ENCODE measurements around the gene TBC1D22A. TPM values are rescaled to one million over a fixed set of nuclear protein-coding genes. Genes with fewer than 3 reads are reported as not detected.
A peak's percentile ranks its signal among the peaks of the same experiment; 100 is the strongest.

The TBC1D22A gene
- total RNA-seq, 4 donors from 2014 or later, result 31.2 to 111 (median 41.8) TPM

DNA sequence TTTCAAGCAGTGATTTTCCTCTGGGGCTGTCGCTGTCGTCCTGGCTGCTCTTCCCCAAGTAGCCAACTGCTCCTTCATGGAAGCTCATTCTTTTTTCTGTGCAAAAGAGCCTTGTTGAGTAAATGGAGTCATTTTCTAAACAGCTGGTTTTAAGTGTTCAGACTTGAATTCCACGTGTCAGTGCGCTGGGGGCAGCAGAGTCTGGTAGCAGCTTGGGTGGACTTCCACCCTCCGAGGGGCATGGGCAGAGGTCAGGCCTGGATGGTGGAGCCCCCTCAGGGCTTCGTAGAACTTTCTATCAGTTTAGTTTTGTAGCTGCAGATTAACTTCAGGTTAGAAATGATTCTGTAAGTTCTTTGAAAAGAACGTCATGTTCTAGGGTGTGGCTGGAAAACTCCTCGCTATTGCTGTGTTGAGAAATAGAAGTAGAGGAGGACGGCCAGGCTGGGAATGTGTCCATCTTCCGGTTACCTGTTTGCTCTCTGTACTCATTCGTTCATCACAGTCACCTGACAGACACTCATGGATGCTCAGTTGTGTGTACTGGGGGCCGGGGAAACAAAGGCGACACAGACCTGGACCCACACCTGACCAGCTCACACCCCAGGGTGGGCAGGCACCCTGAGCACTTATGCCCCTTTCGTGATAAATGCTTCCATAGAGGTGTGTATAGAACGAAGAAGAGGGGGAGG is 270.7 kb downstream of the TBC1D22A start:
- H3K36me3 ChIP-seq, result no peaks in the 10 kb centered on the region
- H3K27ac ChIP-seq, result peak overlapping the region; percentile 68 to 82 (median 80)
- peak; percentile 53 for DNase-seq
- in situ Hi-C loops (cut with MboI; ENCODE audit: low pct_ligation_motif_present in 1 of 4, low pct_unique_long_range_greater_than_20kb in 1 of 4, low sequenced_read_pairs in 3 of 4), result no loop called here
- TF ChIP-seq, protein P1, sequence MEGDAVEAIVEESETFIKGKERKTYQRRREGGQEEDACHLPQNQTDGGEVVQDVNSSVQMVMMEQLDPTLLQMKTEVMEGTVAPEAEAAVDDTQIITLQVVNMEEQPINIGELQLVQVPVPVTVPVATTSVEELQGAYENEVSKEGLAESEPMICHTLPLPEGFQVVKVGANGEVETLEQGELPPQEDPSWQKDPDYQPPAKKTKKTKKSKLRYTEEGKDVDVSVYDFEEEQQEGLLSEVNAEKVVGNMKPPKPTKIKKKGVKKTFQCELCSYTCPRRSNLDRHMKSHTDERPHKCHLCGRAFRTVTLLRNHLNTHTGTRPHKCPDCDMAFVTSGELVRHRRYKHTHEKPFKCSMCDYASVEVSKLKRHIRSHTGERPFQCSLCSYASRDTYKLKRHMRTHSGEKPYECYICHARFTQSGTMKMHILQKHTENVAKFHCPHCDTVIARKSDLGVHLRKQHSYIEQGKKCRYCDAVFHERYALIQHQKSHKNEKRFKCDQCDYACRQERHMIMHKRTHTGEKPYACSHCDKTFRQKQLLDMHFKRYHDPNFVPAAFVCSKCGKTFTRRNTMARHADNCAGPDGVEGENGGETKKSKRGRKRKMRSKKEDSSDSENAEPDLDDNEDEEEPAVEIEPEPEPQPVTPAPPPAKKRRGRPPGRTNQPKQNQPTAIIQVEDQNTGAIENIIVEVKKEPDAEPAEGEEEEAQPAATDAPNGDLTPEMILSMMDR (IDR thresholded peaks at IDR 0.05), result no peak
- no peak for TF ChIP-seq POLR2AphosphoS5 (IDR thresholded peaks at IDR 0.05)
- no peak for TF ChIP-seq POLR2A (IDR thresholded peaks at IDR 0.05)
- no peak for TF ChIP-seq EP300 (IDR thresholded peaks at IDR 0.05; ENCODE audit: low read depth)
- H3K9me3 ChIP-seq, result no peaks in the 10 kb centered on the region
- intact Hi-C loops (cut with DNase I; ENCODE audit: low total_unique reads), result no loop called here
- WGBS, 2 donors (ENCODE audit: low coverage in 1 of 2), result 48 to 65% methylated on average over 4 to 15 of the region's 15 CpGs
- H3K27me3 ChIP-seq, result no peaks in the 10 kb centered on the region
- H3K4me3 ChIP-seq, result no peak overlapping the region
- peaks cover 0 to 39% (median 26%) of the 10 kb centered on the region in 4 donors for H3K4me1 ChIP-seq

DNA sequence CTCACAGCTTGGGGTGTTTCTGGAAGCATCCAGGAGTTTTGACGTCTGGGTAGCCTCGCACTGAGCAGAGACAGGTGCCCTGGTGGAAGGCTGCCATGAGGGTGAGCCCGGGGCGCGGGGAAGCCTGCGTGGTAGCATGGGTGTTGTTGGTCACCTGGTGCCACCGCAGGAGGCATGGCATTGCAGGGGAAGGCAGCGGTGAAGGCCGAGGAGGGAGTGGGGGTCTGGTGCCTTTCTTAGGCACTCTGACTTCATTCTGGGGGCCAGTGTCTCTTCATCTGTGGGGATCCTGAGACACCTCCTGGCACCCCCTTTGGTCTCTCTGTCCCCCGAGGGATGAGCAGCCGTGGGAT is 271.2 kb downstream of the TBC1D22A start:
- no peaks in the 10 kb centered on the region for H3K36me3 ChIP-seq
- no peaks in the 10 kb centered on the region for H3K9me3 ChIP-seq
- DNase-seq, result no peak
- WGBS, 2 donors (ENCODE audit: low coverage in 1 of 2), result 96% methylated on average over 11 of the region's 11 CpGs; no CpG with 5 or more reads in 1 of the 2 donors
- TF ChIP-seq POLR2A (IDR thresholded peaks at IDR 0.05) (no peak), EP300 (IDR thresholded peaks at IDR 0.05; ENCODE audit: low read depth) (no peak), POLR2AphosphoS5 (IDR thresholded peaks at IDR 0.05) (no peak)
- TF ChIP-seq, protein P1 (IDR thresholded peaks at IDR 0.05), result no peak
- intact Hi-C loops (cut with DNase I; ENCODE audit: low total_unique reads), result no loop called here
- H3K27ac ChIP-seq, result peak overlapping the region; percentile 49 to 82 (median 75)
- H3K27me3 ChIP-seq, result no peaks in the 10 kb centered on the region
- no peak overlapping the region for H3K4me3 ChIP-seq
- peaks cover 0 to 39% (median 26%) of the 10 kb centered on the region in 4 donors for H3K4me1 ChIP-seq
- in situ Hi-C loops (cut with MboI; ENCODE audit: low pct_ligation_motif_present in 1 of 4, low pct_unique_long_range_greater_than_20kb in 1 of 4, low sequenced_read_pairs in 3 of 4), result no loop called here

DNA sequence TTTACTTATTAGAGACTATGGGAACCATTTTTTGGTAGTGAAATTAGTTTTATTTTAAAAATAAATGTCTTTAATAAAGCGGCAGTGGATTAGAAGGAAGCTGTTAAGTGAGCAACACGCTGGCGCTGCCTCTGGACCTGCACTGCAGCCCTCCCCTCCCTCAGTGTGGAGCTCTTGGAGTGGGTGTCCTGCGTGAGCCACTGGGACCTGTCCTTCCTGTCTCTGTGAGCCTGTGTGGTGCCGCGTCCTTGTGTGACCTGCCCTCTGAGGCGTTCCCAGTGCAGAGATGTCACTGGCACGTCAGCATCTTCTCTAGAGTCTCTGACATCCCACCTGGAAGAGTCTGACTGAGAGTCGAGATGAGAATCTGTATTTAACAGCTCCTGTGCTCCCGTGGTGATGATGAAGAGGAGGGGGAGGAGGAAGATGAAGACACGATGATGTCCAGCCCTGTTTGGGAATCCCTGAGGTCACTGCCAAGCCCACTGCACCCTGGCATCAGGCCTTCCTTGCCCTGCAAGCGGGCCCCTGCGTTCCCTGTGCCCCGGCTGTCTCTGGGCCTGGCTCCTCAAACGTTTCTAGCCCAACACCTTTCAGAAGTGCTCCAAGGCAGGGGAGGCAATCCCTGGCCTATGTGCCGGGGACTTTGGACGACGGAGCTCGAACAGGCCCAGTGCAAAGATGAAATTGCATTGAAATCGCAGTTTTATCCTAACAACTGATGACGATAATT is 271.8 kb downstream of the TBC1D22A start:
- intact Hi-C loops (cut with DNase I; ENCODE audit: low total_unique reads), result no loop called here
- Histone ChIP-seq H3K36me3 (no peaks in the 10 kb centered on the region), H3K4me1 (peaks cover 0 to 39% (median 26%) of the 10 kb centered on the region in 4 donors), H3K9me3 (no peaks in the 10 kb centered on the region), H3K4me3 (no peak overlapping the region), H3K27ac (peak overlapping the region in 2 of 4 donors; percentile 49 to 82), H3K27me3 (no peaks in the 10 kb centered on the region)
- 88 to 100% methylated on average over 1 to 21 of the region's 21 CpGs for WGBS, 2 donors (ENCODE audit: low coverage in 1 of 2)
- in situ Hi-C loops (cut with MboI; ENCODE audit: low pct_ligation_motif_present in 1 of 4, low pct_unique_long_range_greater_than_20kb in 1 of 4, low sequenced_read_pairs in 3 of 4), result no loop called here
- no peak for DNase-seq
- TF ChIP-seq POLR2A (IDR thresholded peaks at IDR 0.05) (no peak), EP300 (IDR thresholded peaks at IDR 0.05; ENCODE audit: low read depth) (no peak), POLR2AphosphoS5 (IDR thresholded peaks at IDR 0.05) (no peak)
- TF ChIP-seq, protein P1 (IDR thresholded peaks at IDR 0.05), result no peak

DNA sequence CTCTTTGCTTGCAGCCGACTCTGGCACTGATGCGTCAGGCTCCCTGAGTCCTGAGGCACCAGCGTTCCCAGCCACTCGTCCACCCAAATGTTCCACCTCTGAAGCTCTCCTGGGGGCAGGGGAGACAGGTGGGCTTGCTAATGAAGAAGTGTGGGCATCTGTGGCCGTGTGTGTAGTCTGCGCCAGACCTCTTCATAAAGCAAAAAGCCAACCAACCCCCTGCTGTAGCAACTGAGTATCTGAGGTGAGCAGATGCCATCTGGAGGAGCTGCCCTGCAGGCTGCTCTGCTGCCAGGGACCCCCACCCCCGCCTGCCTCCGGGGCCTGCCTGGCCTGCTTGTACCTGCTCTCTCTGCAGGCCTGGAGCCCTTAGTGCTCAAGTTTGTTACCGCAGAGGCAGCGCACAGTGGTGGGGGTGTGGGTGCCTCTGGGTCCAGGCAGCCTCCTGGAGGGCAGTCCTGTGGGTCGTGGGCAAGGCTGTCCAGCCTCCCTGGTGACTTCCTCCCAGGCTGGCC is 272.5 kb downstream of the TBC1D22A start:
- no peaks in the 10 kb centered on the region for H3K36me3 ChIP-seq
- no peak overlapping the region for H3K4me3 ChIP-seq
- no peak for TF ChIP-seq POLR2A (IDR thresholded peaks at IDR 0.05)
- no peak for DNase-seq
- in situ Hi-C loops (cut with MboI; ENCODE audit: low pct_ligation_motif_present in 1 of 4, low pct_unique_long_range_greater_than_20kb in 1 of 4, low sequenced_read_pairs in 3 of 4), result no loop called here
- 85% methylated on average over 11 of the region's 11 CpGs; no CpG with 5 or more reads in 1 of the 2 donors for WGBS, 2 donors (ENCODE audit: low coverage in 1 of 2)
- intact Hi-C loops (cut with DNase I; ENCODE audit: low total_unique reads), result no loop called here
- H3K27ac ChIP-seq, result no peak overlapping the region
- H3K27me3 ChIP-seq, result no peaks in the 10 kb centered on the region
- peaks cover 0 to 35% (median 26%) of the 10 kb centered on the region in 4 donors for H3K4me1 ChIP-seq
- no peaks in the 10 kb centered on the region for H3K9me3 ChIP-seq

Data from transverse colon (tissue), 4 donors.